Upper lobe of left lung (tissue), 6 donors: ENCODE measurements around the gene ADAT1. TPM values are rescaled to one million over a fixed set of nuclear protein-coding genes. Genes with fewer than 3 reads are reported as not detected.
"Not testable (repeated sequence)": the region's sequence is repeated elsewhere in the genome, so short reads cannot be mapped to it uniquely, and the experiment has no call there.

Experiments used
- ATAC-seq, 2 donors: fragments of 200-7000 bp; cut with Tn5 transposase; one replicate each; pipeline ENCODE4 v1.9.1; 2022; ENCODE audit warnings: mild to moderate bottlenecking in 2 of 2, moderate library complexity in 2 of 2; ENCODE audit not compliant: low FRiP score in 2 of 2
- DNase-seq, 2 donors: peaks; one replicate each; pipeline ENCODE4 v3.0.0-alpha.2; 2019 to 2020
- H3K27ac ChIP-seq, 4 donors: fragments of 200-600 bp; sonication (generic); one replicate each; pipeline ENCODE4 v1.5.1; 2016 to 2019
- H3K27me3 ChIP-seq, 4 donors: fragments of 200-600 bp; sonication (generic); one replicate each; pipeline ENCODE4 v1.5.1; 2017 to 2019
- H3K36me3 ChIP-seq, 4 donors: fragments of 200-600 bp; sonication (generic); one replicate each; pipeline ENCODE4 v1.5.1; 2016 to 2019
- H3K4me1 ChIP-seq, 4 donors: fragments of 200-600 bp; sonication (generic); one replicate each; pipeline ENCODE4 v1.5.1; 2018 to 2019
- H3K4me3 ChIP-seq, 4 donors: fragments of 200-600 bp; sonication (generic); one replicate each; pipeline ENCODE4 v1.5.1; 2017 to 2019; ENCODE audit warnings: mild to moderate bottlenecking in 2 of 4, moderate library complexity in 1 of 4
- H3K9me3 ChIP-seq, 4 donors: fragments of 200-600 bp; sonication (generic); one replicate each; pipeline ENCODE4 v1.5.1; 2018 to 2019
- CTCF ChIP-seq, 6 experiments: fragments of 450-650 bp in 4 of 6; fragments of 200-600 bp in 2 of 6; sonication (generic) in 2 of 6; IDR thresholded peaks; one replicate each; pipeline ENCODE4 v1.5.1; 2016 to 2019; ENCODE audit warnings: antibody characterized with exemption in 6 of 6
- EP300 ChIP-seq, 4 donors: sonication (generic); formaldehyde crosslinking; IDR thresholded peaks; one replicate each; pipeline ENCODE4 v1.5.1; 2017; ENCODE audit warnings: antibody characterized with exemption in 4 of 4, control low read depth in 2 of 4
- POLR2A ChIP-seq, 4 donors: fragments of 450-650 bp; IDR thresholded peaks; one replicate each; pipeline ENCODE4 v1.5.1; 2016 to 2017; ENCODE audit warnings: antibody characterized with exemption in 4 of 4, mild to moderate bottlenecking in 2 of 4
- POLR2AphosphoS5 ChIP-seq, 2 donors: sonication (generic); formaldehyde crosslinking; IDR thresholded peaks; one replicate each; pipeline ENCODE4 v1.5.1; 2017; ENCODE audit warnings: antibody characterized with exemption in 2 of 2
- WGBS, 2 donors: methylation state at CpG; one replicate each; pipeline ENCODE4 v1.1.5; 2017 to 2018; 5-methylcytosine and 5-hydroxymethylcytosine counted together
- total RNA-seq, 6 donors: library from RNA; depleted of rRNA in 4 of 6; stranded (reverse); fragments of >200 nt in 4 of 6; gene quantifications; one replicate each; pipeline versions ENCODE4 v1.1.0 to v1.2.1, GENCODE V29; 2016 to 2021
- donor health status: DM: no; HTN: no; CAD: no; lungs with moderate emphysema.
- donor health status: DM: no; HTN: yes; CAD: no; lungs with severe emphysema.

The ADAT1 gene
- total RNA-seq, 6 donors from 2014 or later = 30.6 to 77.5 (median 46.7) TPM

GRCh38 chr16:75593308-75593707 is 29.8 kb downstream of the ADAT1 start:
- WGBS, 2 donors = 86 to 92% methylated on average over 6 of the region's 6 CpGs

GRCh38 chr16:75591927-75592326 is 31.2 kb downstream of the ADAT1 start:
- H3K9me3 ChIP-seq, H3K4me3 ChIP-seq, H3K4me1 ChIP-seq, H3K27ac ChIP-seq, ATAC-seq, DNase-seq, H3K27me3 ChIP-seq: not testable (repeated sequence)
- H3K36me3 ChIP-seq = peaks cover 0 to 11% (median 3%) of the 10 kb centered on the region in 4 donors
- WGBS, 2 donors = 71 to 76% methylated on average over 9 of the region's 9 CpGs

More at GRCh38 chr16:75593308-75593707, 29.8 kb downstream of the ADAT1 start:
- Histone ChIP-seq H3K27ac (no peak overlapping the region), H3K4me3 (no peak overlapping the region), H3K36me3 (peaks cover 0 to 22% (median 3%) of the 10 kb centered on the region in 4 donors), H3K9me3 (no peaks in the 10 kb centered on the region), H3K4me1 (no peaks in the 10 kb centered on the region), H3K27me3 (no peaks in the 10 kb centered on the region)
- TF ChIP-seq POLR2A (IDR thresholded peaks at IDR 0.05) (no peak), CTCF (IDR thresholded peaks at IDR 0.05) (no peak), EP300 (IDR thresholded peaks at IDR 0.05) (no peak), POLR2AphosphoS5 (IDR thresholded peaks at IDR 0.05) (no peak)
- no peak for DNase-seq
- ATAC-seq = no peak

GRCh38 chr16:75590920-75591843 is 31.9 kb downstream of the ADAT1 start:
- DNase-seq = no peak

GRCh38 chr16:75589306-75589705 is 33.8 kb downstream of the ADAT1 start:
- Histone ChIP-seq H3K27ac (no peak overlapping the region), H3K27me3 (no peaks in the 10 kb centered on the region), H3K4me3 (no peak overlapping the region), H3K9me3 (no peaks in the 10 kb centered on the region), H3K36me3 (peaks cover 0 to 6% (median 2%) of the 10 kb centered on the region in 4 donors), H3K4me1 (no peaks in the 10 kb centered on the region)
- no peak for TF ChIP-seq EP300 (IDR thresholded peaks at IDR 0.05)
- no peak for TF ChIP-seq POLR2A (IDR thresholded peaks at IDR 0.05)
- ATAC-seq (peak in 1 of 2 donors; percentile 64), DNase-seq (no peak)
- WGBS, 2 donors = 68 to 87% methylated on average over 2 to 3 of the region's 3 CpGs

More at GRCh38 chr16:75590920-75591843, 31.9 kb downstream of the ADAT1 start:
- 71 to 81% methylated on average over 8 of the region's 8 CpGs for WGBS, 2 donors
- TF ChIP-seq CTCF (IDR thresholded peaks at IDR 0.05) (no peak), POLR2A (IDR thresholded peaks at IDR 0.05) (no peak), POLR2AphosphoS5 (IDR thresholded peaks at IDR 0.05) (no peak)
- Histone ChIP-seq H3K4me1 (no peaks in the 10 kb centered on the region), H3K27me3 (no peaks in the 10 kb centered on the region), H3K27ac (peak overlapping the region in 2 of 4 donors; percentile 46 to 66), H3K9me3 (no peaks in the 10 kb centered on the region), H3K4me3 (no peak overlapping the region), H3K36me3 (peaks cover 0 to 8% (median 3%) of the 10 kb centered on the region in 4 donors)
- peak; percentile 67 to 95 for ATAC-seq

GRCh38 chr16:75588716-75589115 is 34.4 kb downstream of the ADAT1 start:
- Histone ChIP-seq H3K36me3 (peaks cover 0 to 6% (median 1%) of the 10 kb centered on the region in 4 donors), H3K27ac (no peak overlapping the region), H3K4me1 (no peaks in the 10 kb centered on the region), H3K4me3 (no peak overlapping the region), H3K9me3 (no peaks in the 10 kb centered on the region), H3K27me3 (no peaks in the 10 kb centered on the region)
- DNase-seq = no peak
- 97 to 98% methylated on average over 4 of the region's 4 CpGs for WGBS, 2 donors
- no peak for ATAC-seq
- TF ChIP-seq CTCF (IDR thresholded peaks at IDR 0.05) (no peak), POLR2AphosphoS5 (IDR thresholded peaks at IDR 0.05) (no peak), EP300 (IDR thresholded peaks at IDR 0.05) (no peak), POLR2A (IDR thresholded peaks at IDR 0.05) (no peak)
